Sigmoid colon (tissue), 7 donors: ENCODE results near the gene ARHGEF10L. TPM values are rescaled to one million over a fixed set of nuclear protein-coding genes. Genes with fewer than 3 reads are reported as not detected.

Source experiments
- DNase-seq: peaks from one replicate; pipeline ENCODE4 v3.0.0-alpha.2; 2019
- H3K27ac ChIP-seq, 4 donors: fragments of 200-600 bp; sonication (generic); one replicate each; pipeline ENCODE4 v1.5.1; 2016 to 2019; ENCODE audit warnings: mild to moderate bottlenecking in 1 of 4
- H3K27me3 ChIP-seq, 3 donors: fragments of 200-600 bp; sonication (generic); one replicate each; pipeline ENCODE4 v1.5.1; 2019; ENCODE audit warnings: mild to moderate bottlenecking in 1 of 3
- H3K36me3 ChIP-seq, 4 donors: fragments of 200-600 bp; sonication (generic); one replicate each; pipeline ENCODE4 v1.5.1; 2016 to 2019
- H3K4me1 ChIP-seq, 4 donors: fragments of 200-600 bp; sonication (generic); one replicate each; pipeline ENCODE4 v1.5.1; 2017 to 2019
- H3K4me3 ChIP-seq, 4 donors: fragments of 200-600 bp; sonication (generic); one replicate each; pipeline ENCODE4 v1.5.1; 2017 to 2019; ENCODE audit warnings: mild to moderate bottlenecking in 2 of 4, moderate library complexity in 1 of 4
- H3K9me3 ChIP-seq, 4 donors: fragments of 200-600 bp in 3 of 4; sonication (generic) in 3 of 4; one replicate each; pipeline versions ENCODE4 v1.5.1 to v1.6.1; 2013 to 2019
- EP300 ChIP-seq, 4 donors: sonication (generic); formaldehyde crosslinking; IDR thresholded peaks; one replicate each; pipeline ENCODE4 v1.6.1; 2017; ENCODE audit warnings: antibody characterized with exemption in 4 of 4
- POLR2A ChIP-seq, 2 donors: fragments of 450-650 bp; IDR thresholded peaks; one replicate each; pipeline ENCODE4 v1.6.1; 2016; ENCODE audit warnings: antibody characterized with exemption in 2 of 2, mild to moderate bottlenecking in 2 of 2, moderate library complexity in 2 of 2
- POLR2AphosphoS5 ChIP-seq, 4 donors: sonication (generic); formaldehyde crosslinking; IDR thresholded peaks; one replicate each; pipeline ENCODE4 v1.6.1; 2017; ENCODE audit warnings: antibody characterized with exemption in 4 of 4
- WGBS, 2 donors: extraction: QIAGEN DNeasy Blood & Tissue Kit; methylation state at CpG; one replicate each; pipeline ENCODE4 v1.1.7; 2013; 5-methylcytosine and 5-hydroxymethylcytosine counted together
- intact Hi-C: fragments of 100-400 bp; cut with DNase I; formaldehyde crosslinking; loops from one replicate; pipeline ENCODE4 v1.15.1; 2023
- polyA plus RNA-seq, 3 donors: library from polyadenylated mRNA; stranded (reverse); fragments of 200-250 nt; gene quantifications; one replicate each; pipeline ENCODE4 v1.2.3, GENCODE V29; 2013
- total RNA-seq, 4 donors: library from RNA; depleted of rRNA; stranded (reverse); fragments of >200 nt; gene quantifications; one replicate each; pipeline ENCODE4 v1.1.0, GENCODE V29; 2016
- TF ChIP-seq, protein P1 (sequence below), 4 experiments: fragments of 450-650 bp in 3 of 4; fragments of 200-600 bp in 1 of 4; IDR thresholded peaks; one replicate each; pipeline ENCODE4 v1.5.1; 2016 to 2019; ENCODE audit warnings: antibody characterized with exemption in 4 of 4, mild to moderate bottlenecking in 3 of 4, moderate library complexity in 2 of 4
- donor health status: healthy with polysubstance abuse.
- donor health status: Bipolar disorder and iron deficiency.
- donor health status: healthy.

ARHGEF10L gene
- total and polyA plus RNA-seq, 7 donors: 25.0 to 76.2 (median 33.0) TPM

GRCh38 chr1:17558541-17558940 lies 19.0 kb downstream of the ARHGEF10L start:
- peaks cover 0 to 49% (median 35%) of the 10 kb centered on the region in 4 donors for H3K4me1 ChIP-seq
- no peak overlapping the region for H3K4me3 ChIP-seq
- H3K36me3 ChIP-seq: no peaks in the 10 kb centered on the region
- no peaks in the 10 kb centered on the region for H3K27me3 ChIP-seq
- H3K9me3 ChIP-seq: no peaks in the 10 kb centered on the region
- intact Hi-C loops: no loop called here
- peak overlapping the region; percentile 75 to 97 (median 92) for H3K27ac ChIP-seq
- TF ChIP-seq EP300 (IDR thresholded peaks at IDR 0.05) (no peak), POLR2AphosphoS5 (IDR thresholded peaks at IDR 0.05) (no peak), POLR2A (IDR thresholded peaks at IDR 0.05) (no peak)
- TF ChIP-seq, protein P1, sequence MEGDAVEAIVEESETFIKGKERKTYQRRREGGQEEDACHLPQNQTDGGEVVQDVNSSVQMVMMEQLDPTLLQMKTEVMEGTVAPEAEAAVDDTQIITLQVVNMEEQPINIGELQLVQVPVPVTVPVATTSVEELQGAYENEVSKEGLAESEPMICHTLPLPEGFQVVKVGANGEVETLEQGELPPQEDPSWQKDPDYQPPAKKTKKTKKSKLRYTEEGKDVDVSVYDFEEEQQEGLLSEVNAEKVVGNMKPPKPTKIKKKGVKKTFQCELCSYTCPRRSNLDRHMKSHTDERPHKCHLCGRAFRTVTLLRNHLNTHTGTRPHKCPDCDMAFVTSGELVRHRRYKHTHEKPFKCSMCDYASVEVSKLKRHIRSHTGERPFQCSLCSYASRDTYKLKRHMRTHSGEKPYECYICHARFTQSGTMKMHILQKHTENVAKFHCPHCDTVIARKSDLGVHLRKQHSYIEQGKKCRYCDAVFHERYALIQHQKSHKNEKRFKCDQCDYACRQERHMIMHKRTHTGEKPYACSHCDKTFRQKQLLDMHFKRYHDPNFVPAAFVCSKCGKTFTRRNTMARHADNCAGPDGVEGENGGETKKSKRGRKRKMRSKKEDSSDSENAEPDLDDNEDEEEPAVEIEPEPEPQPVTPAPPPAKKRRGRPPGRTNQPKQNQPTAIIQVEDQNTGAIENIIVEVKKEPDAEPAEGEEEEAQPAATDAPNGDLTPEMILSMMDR (IDR thresholded peaks at IDR 0.05): no peak
- 61 to 66% methylated on average over 3 of the region's 3 CpGs for WGBS, 2 donors
- no peak for DNase-seq

- H3K27me3 ChIP-seq: no peaks in the 10 kb centered on the region
- no peak for DNase-seq
- H3K27ac ChIP-seq: peak overlapping the region; percentile 75 to 97 (median 92)
- WGBS, 2 donors: 55 to 74% methylated on average over 8 of the region's 8 CpGs
- intact Hi-C loops: no loop called here
- no peaks in the 10 kb centered on the region for H3K36me3 ChIP-seq
- no peaks in the 10 kb centered on the region for H3K9me3 ChIP-seq
- no peak for TF ChIP-seq POLR2AphosphoS5 (IDR thresholded peaks at IDR 0.05)
- TF ChIP-seq POLR2A (IDR thresholded peaks at IDR 0.05): no peak
- TF ChIP-seq EP300 (IDR thresholded peaks at IDR 0.05): no peak
- TF ChIP-seq, protein P1 (IDR thresholded peaks at IDR 0.05): no peak
- no peak overlapping the region for H3K4me3 ChIP-seq
- peaks cover 0 to 49% (median 40%) of the 10 kb centered on the region in 4 donors for H3K4me1 ChIP-seq
Observed at GRCh38 chr1:17558954-17559614, 19.6 kb downstream of the ARHGEF10L start.

- TF ChIP-seq POLR2A (IDR thresholded peaks at IDR 0.05): no peak
- no peak for TF ChIP-seq EP300 (IDR thresholded peaks at IDR 0.05)
- TF ChIP-seq, protein P1 (IDR thresholded peaks at IDR 0.05): no peak
- no peak for TF ChIP-seq POLR2AphosphoS5 (IDR thresholded peaks at IDR 0.05)
- H3K4me3 ChIP-seq: no peak overlapping the region
- H3K36me3 ChIP-seq: no peaks in the 10 kb centered on the region
- intact Hi-C loops: loop anchor here (2.0 kb wide), 1 partner anchor 19 kb away; no protein-coding TSS in a partner anchor
- H3K27me3 ChIP-seq: no peaks in the 10 kb centered on the region
- no peak for DNase-seq
- 27 to 68% methylated on average over 7 of the region's 7 CpGs for WGBS, 2 donors
- H3K9me3 ChIP-seq: no peaks in the 10 kb centered on the region
- H3K27ac ChIP-seq: peak overlapping the region; percentile 75 to 97 (median 92)
- peaks cover 0 to 50% (median 47%) of the 10 kb centered on the region in 4 donors for H3K4me1 ChIP-seq
Observed at GRCh38 chr1:17559615-17560419, 20.3 kb downstream of the ARHGEF10L start.

GRCh38 chr1:17561247-17561548 lies 21.7 kb downstream of the ARHGEF10L start:
- intact Hi-C loops: loop anchor here (2.0 kb wide), 1 partner anchor 20 kb away; no protein-coding TSS in a partner anchor
- no peaks in the 10 kb centered on the region for H3K36me3 ChIP-seq
- no peaks in the 10 kb centered on the region for H3K27me3 ChIP-seq
- 73 to 74% methylated on average over 8 of the region's 8 CpGs for WGBS, 2 donors
- no peaks in the 10 kb centered on the region for H3K9me3 ChIP-seq
- H3K4me1 ChIP-seq: peaks cover 0 to 63% (median 61%) of the 10 kb centered on the region in 4 donors
- peak overlapping the region in 1 of 4 donors; percentile 6 for H3K4me3 ChIP-seq
- TF ChIP-seq POLR2AphosphoS5 (IDR thresholded peaks at IDR 0.05): no peak
- TF ChIP-seq POLR2A (IDR thresholded peaks at IDR 0.05): no peak
- TF ChIP-seq EP300 (IDR thresholded peaks at IDR 0.05): no peak
- TF ChIP-seq, protein P1 (IDR thresholded peaks at IDR 0.05): no peak
- H3K27ac ChIP-seq: peak overlapping the region; percentile 75 to 97 (median 92)
- DNase-seq: no peak
